ENCODE results near the gene NDUFAF2. TPM values are rescaled to one million over a fixed set of nuclear protein-coding genes. Genes with fewer than 3 reads are reported as not detected.

Gene NDUFAF2
- total and polyA plus RNA-seq, 10 of the 15 experiments (the other 5 are each of a cell fraction or from before 2014, with no cell fraction given): 22.4 to 121 (median 65.3) TPM

DNA sequence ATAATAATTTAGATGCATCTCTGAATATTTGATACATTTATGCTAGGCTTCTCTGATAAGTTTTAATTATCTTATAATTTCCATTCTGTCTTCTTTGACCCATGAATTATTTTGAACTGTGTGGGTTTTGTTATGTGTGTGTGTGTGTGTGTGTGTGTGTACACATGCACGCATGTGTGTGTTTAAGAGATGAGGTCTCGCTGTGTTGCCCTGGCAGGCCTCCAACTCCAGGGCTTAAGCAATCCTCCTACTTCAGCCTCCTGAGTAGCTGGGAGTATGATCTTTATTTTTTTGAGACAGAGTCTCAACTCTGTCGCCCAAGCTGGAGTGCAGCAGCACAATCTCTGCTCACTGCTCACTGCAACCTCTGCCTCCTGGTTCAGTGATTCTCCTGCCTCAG is 75.4 kb downstream of the NDUFAF2 start:
- WGBS (ENCODE audit: insufficient coverage, insufficient replicate concordance, low lambda C conversion rate, missing lambda C conversion rate): 98% methylated on average over 3 of the region's 3 CpGs
- no TSS peak for BruUV-seq (replicated peaks)
- ATAC-seq: no peak
- H3K9ac ChIP-seq (ENCODE audit: control insufficient read depth, insufficient read depth, low read length): no peak overlapping the region
- H3K4me1 ChIP-seq (ENCODE audit: control insufficient read depth, insufficient read depth, low read length): no peaks in the 10 kb centered on the region
- POLR2A ChIA-PET: no interaction called here
- in situ Hi-C loops (cut with MboI) (no loop called here), intact Hi-C loops (cut with micrococcal nuclease; ENCODE audit: unreplicated experiment) (no loop called here)
- no peak overlapping the region for H2AFZ ChIP-seq (ENCODE audit: control insufficient read depth, low read depth, low read length)
- RAD21 ChIA-PET (ENCODE audit: unreplicated experiment): no interaction called here
- DNase-seq (ENCODE audit: low read depth, low spot score): no peak
- no peaks in the 10 kb centered on the region for H3K9me3 ChIP-seq (replicated peaks; ENCODE audit: control insufficient read depth, insufficient read depth, low read length)
- no peaks in the 10 kb centered on the region for H3K79me2 ChIP-seq (ENCODE audit: control insufficient read depth, insufficient read depth, low read length)
- no peaks in the 10 kb centered on the region for H3K36me3 ChIP-seq (ENCODE audit: control insufficient read depth in 2 of 2, insufficient read depth in 2 of 2, low read length in 1 of 2)
- H3K27ac ChIP-seq (ENCODE audit: control insufficient read depth, insufficient read depth): no peak overlapping the region
- H3K27me3 ChIP-seq (replicated peaks in 1 of 2; ENCODE audit: control insufficient read depth in 2 of 2, insufficient read depth in 2 of 2, low read length in 1 of 2): no peaks in the 10 kb centered on the region
- SMC1A ChIA-PET (ENCODE audit: uncharacterized antibody, unreplicated experiment): no interaction called here
- CTCF ChIA-PET: no interaction called here
- no peak for FAIRE-seq
- H3K4me2 ChIP-seq (ENCODE audit: control insufficient read depth, insufficient read depth): no peak overlapping the region
- H3K4me3 ChIP-seq: no peak overlapping the region
- no peaks in the 10 kb centered on the region for H4K20me1 ChIP-seq (ENCODE audit: control insufficient read depth, insufficient read depth)
- TF ChIP-seq RELA (IDR thresholded peaks at IDR 0.05; ENCODE audit: borderline replicate concordance, partially characterized antibody) (no peak), SREBF1 (IDR thresholded peaks at IDR 0.05; ENCODE audit: low read length) (no peak), KDM1A (IDR thresholded peaks at IDR 0.05; ENCODE audit: borderline replicate concordance) (no peak), NFIC (IDR thresholded peaks at IDR 0.05; ENCODE audit: low read depth, low read length) (no peak), NBN (IDR thresholded peaks at IDR 0.05) (no peak), TARDBP (IDR thresholded peaks at IDR 0.05; ENCODE audit: borderline replicate concordance) (no peak), MXI1 (IDR thresholded peaks at IDR 0.05; ENCODE audit: low read depth, low read length) (no peak), ZNF622 (IDR thresholded peaks at IDR 0.05) (no peak), NFYB (IDR thresholded peaks at IDR 0.05; ENCODE audit: insufficient read depth, low read depth, low read length) (no peak), ZZZ3 (IDR thresholded peaks at IDR 0.05; ENCODE audit: control insufficient read depth, insufficient read length, low read depth) (no peak), RBBP5 (conservative IDR thresholded peaks at IDR 0.05) (no peak), NR2F1 (conservative IDR thresholded peaks at IDR 0.05) (no peak), HCFC1 (IDR thresholded peaks at IDR 0.05; ENCODE audit: low read length) (no peak)
- TF ChIP-seq, protein P1, sequence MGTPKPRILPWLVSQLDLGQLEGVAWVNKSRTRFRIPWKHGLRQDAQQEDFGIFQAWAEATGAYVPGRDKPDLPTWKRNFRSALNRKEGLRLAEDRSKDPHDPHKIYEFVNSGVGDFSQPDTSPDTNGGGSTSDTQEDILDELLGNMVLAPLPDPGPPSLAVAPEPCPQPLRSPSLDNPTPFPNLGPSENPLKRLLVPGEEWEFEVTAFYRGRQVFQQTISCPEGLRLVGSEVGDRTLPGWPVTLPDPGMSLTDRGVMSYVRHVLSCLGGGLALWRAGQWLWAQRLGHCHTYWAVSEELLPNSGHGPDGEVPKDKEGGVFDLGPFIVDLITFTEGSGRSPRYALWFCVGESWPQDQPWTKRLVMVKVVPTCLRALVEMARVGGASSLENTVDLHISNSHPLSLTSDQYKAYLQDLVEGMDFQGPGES (IDR thresholded peaks at IDR 0.05): no peak
- TF ChIP-seq, protein P2, sequence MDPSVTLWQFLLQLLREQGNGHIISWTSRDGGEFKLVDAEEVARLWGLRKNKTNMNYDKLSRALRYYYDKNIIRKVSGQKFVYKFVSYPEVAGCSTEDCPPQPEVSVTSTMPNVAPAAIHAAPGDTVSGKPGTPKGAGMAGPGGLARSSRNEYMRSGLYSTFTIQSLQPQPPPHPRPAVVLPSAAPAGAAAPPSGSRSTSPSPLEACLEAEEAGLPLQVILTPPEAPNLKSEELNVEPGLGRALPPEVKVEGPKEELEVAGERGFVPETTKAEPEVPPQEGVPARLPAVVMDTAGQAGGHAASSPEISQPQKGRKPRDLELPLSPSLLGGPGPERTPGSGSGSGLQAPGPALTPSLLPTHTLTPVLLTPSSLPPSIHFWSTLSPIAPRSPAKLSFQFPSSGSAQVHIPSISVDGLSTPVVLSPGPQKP (IDR thresholded peaks at IDR 0.05; ENCODE audit: low read depth, low read length): no peak
- TF ChIP-seq, protein P3, sequence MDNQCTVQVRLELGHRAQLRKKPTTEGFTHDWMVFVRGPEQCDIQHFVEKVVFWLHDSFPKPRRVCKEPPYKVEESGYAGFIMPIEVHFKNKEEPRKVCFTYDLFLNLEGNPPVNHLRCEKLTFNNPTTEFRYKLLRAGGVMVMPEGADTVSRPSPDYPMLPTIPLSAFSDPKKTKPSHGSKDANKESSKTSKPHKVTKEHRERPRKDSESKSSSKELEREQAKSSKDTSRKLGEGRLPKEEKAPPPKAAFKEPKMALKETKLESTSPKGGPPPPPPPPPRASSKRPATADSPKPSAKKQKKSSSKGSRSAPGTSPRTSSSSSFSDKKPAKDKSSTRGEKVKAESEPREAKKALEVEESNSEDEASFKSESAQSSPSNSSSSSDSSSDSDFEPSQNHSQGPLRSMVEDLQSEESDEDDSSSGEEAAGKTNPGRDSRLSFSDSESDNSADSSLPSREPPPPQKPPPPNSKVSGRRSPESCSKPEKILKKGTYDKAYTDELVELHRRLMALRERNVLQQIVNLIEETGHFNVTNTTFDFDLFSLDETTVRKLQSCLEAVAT (IDR thresholded peaks at IDR 0.05): no peak
- TF ChIP-seq, protein P4, sequence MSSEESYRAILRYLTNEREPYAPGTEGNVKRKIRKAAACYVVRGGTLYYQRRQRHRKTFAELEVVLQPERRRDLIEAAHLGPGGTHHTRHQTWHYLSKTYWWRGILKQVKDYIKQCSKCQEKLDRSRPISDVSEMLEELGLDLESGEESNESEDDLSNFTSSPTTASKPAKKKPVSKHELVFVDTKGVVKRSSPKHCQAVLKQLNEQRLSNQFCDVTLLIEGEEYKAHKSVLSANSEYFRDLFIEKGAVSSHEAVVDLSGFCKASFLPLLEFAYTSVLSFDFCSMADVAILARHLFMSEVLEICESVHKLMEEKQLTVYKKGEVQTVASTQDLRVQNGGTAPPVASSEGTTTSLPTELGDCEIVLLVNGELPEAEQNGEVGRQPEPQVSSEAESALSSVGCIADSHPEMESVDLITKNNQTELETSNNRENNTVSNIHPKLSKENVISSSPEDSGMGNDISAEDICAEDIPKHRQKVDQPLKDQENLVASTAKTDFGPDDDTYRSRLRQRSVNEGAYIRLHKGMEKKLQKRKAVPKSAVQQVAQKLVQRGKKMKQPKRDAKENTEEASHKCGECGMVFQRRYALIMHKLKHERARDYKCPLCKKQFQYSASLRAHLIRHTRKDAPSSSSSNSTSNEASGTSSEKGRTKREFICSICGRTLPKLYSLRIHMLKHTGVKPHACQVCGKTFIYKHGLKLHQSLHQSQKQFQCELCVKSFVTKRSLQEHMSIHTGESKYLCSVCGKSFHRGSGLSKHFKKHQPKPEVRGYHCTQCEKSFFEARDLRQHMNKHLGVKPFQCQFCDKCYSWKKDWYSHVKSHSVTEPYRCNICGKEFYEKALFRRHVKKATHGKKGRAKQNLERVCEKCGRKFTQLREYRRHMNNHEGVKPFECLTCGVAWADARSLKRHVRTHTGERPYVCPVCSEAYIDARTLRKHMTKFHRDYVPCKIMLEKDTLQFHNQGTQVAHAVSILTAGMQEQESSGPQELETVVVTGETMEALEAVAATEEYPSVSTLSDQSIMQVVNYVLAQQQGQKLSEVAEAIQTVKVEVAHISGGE (CRISPR knock-in tag; IDR thresholded peaks at IDR 0.05): no peak
